ENCODE data around the gene PADI6. TPM values are rescaled to one million over a fixed set of nuclear protein-coding genes. Genes with fewer than 3 reads are reported as not detected.

The PADI6 gene
- total and polyA plus RNA-seq, 2 of the 8 experiments (the other 6 are each of a cell fraction or from before 2014, with no cell fraction given), result not detected

- TF ChIP-seq, protein P1, sequence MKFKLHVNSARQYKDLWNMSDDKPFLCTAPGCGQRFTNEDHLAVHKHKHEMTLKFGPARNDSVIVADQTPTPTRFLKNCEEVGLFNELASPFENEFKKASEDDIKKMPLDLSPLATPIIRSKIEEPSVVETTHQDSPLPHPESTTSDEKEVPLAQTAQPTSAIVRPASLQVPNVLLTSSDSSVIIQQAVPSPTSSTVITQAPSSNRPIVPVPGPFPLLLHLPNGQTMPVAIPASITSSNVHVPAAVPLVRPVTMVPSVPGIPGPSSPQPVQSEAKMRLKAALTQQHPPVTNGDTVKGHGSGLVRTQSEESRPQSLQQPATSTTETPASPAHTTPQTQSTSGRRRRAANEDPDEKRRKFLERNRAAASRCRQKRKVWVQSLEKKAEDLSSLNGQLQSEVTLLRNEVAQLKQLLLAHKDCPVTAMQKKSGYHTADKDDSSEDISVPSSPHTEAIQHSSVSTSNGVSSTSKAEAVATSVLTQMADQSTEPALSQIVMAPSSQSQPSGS (IDR thresholded peaks at IDR 0.05; ENCODE audit: low read length), result no peak
- TF ChIP-seq CHD2 (IDR thresholded peaks at IDR 0.05; ENCODE audit: low read length) (no peak), HDAC2 (IDR thresholded peaks at IDR 0.05; ENCODE audit: borderline replicate concordance in 1 of 2, low read depth in 2 of 2, low read length in 2 of 2) (no peak), NANOG (IDR thresholded peaks at IDR 0.05; ENCODE audit: insufficient read depth, low read depth, low read length, poor library complexity, severe bottlenecking) (no peak), GABPA (IDR thresholded peaks at IDR 0.05; ENCODE audit: borderline replicate concordance, insufficient read depth, low read length) (no peak), POU5F1 (IDR thresholded peaks at IDR 0.05; ENCODE audit: low read depth, low read length) (no peak), POLR2A (IDR thresholded peaks at IDR 0.05; ENCODE audit: control extremely low read depth in 1 of 2, low read depth in 2 of 2, low read length in 2 of 2) (no peak)
Observed at GRCh38 chr1:17346046-17346789, 25.8 kb upstream of the PADI6 start (continued).
